ENCODE results near the gene HOXA13.

- TF ChIP-seq, protein P1, sequence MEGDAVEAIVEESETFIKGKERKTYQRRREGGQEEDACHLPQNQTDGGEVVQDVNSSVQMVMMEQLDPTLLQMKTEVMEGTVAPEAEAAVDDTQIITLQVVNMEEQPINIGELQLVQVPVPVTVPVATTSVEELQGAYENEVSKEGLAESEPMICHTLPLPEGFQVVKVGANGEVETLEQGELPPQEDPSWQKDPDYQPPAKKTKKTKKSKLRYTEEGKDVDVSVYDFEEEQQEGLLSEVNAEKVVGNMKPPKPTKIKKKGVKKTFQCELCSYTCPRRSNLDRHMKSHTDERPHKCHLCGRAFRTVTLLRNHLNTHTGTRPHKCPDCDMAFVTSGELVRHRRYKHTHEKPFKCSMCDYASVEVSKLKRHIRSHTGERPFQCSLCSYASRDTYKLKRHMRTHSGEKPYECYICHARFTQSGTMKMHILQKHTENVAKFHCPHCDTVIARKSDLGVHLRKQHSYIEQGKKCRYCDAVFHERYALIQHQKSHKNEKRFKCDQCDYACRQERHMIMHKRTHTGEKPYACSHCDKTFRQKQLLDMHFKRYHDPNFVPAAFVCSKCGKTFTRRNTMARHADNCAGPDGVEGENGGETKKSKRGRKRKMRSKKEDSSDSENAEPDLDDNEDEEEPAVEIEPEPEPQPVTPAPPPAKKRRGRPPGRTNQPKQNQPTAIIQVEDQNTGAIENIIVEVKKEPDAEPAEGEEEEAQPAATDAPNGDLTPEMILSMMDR (IDR thresholded peaks at IDR 0.05), result no peak
- no peak for TF ChIP-seq POLR2A (IDR thresholded peaks at IDR 0.05)
Measured at GRCh38 chr7:27158436-27159265, 41.2 kb downstream of the HOXA13 start.

Measured in heart left ventricle (tissue), 13 donors.